ENCODE data around the gene PYGM.
A peak's percentile ranks its signal among the peaks of the same experiment; 100 is the strongest.

PYGM gene

GRCh38 chr11:64767344-64768299 is 7.8 kb upstream of the PYGM start:
- no peak overlapping the region for H3K4me3 ChIP-seq (ENCODE audit: low read depth, low read length)
- peak; percentile 84 for TF ChIP-seq CTCF (IDR thresholded peaks at IDR 0.05; ENCODE audit: borderline replicate concordance, insufficient read depth, low read depth, low read length)

GRCh38 chr11:64766881-64767280 is 7.1 kb upstream of the PYGM start:
- TF ChIP-seq CTCF (IDR thresholded peaks at IDR 0.05; ENCODE audit: borderline replicate concordance, insufficient read depth, low read depth, low read length), result no peak
- no peak overlapping the region for H3K4me3 ChIP-seq (ENCODE audit: low read depth, low read length)

- no peak overlapping the region for H3K4me3 ChIP-seq (ENCODE audit: low read depth, low read length)
- TF ChIP-seq CTCF (IDR thresholded peaks at IDR 0.05; ENCODE audit: borderline replicate concordance, insufficient read depth, low read depth, low read length), result no peak
Measured at GRCh38 chr11:64765851-64766665, 6.3 kb upstream of the PYGM start.

- TF ChIP-seq CTCF (IDR thresholded peaks at IDR 0.05; ENCODE audit: borderline replicate concordance, insufficient read depth, low read depth, low read length), result no peak
- no peak overlapping the region for H3K4me3 ChIP-seq (ENCODE audit: low read depth, low read length)
Measured at GRCh38 chr11:64765291-64765850, 5.6 kb upstream of the PYGM start.

GRCh38 chr11:64764753-64765152 is 5.0 kb upstream of the PYGM start:
- H3K4me3 ChIP-seq (ENCODE audit: low read depth, low read length), result no peak overlapping the region
- no peak for TF ChIP-seq CTCF (IDR thresholded peaks at IDR 0.05; ENCODE audit: borderline replicate concordance, insufficient read depth, low read depth, low read length)

GRCh38 chr11:64764040-64764611 is 4.4 kb upstream of the PYGM start:
- no peak for TF ChIP-seq CTCF (IDR thresholded peaks at IDR 0.05; ENCODE audit: borderline replicate concordance, insufficient read depth, low read depth, low read length)
- no peak overlapping the region for H3K4me3 ChIP-seq (ENCODE audit: low read depth, low read length)

Measured in GM12875 (cell line).